WTC11 (cell line): ENCODE data around the gene GTPBP1.

Experiments used
- ATF1 ChIP-seq: sonication (generic); formaldehyde crosslinking; IDR thresholded peaks from 2 replicates; pipeline ENCODE4 v1.8.1; 2023; ENCODE audit warnings: mild to moderate bottlenecking, moderate library complexity, missing genetic modification reagents
- ATF2 ChIP-seq: sonication (generic); formaldehyde crosslinking; IDR thresholded peaks from 2 replicates; pipeline ENCODE4 v1.8.1; 2022; ENCODE audit warnings: low read depth, missing genetic modification reagents, borderline replicate concordance
- ELF4 ChIP-seq: sonication (generic); formaldehyde crosslinking; IDR thresholded peaks from 2 replicates; pipeline ENCODE4 v1.8.1; 2022; ENCODE audit warnings: low read depth, mild to moderate bottlenecking, moderate library complexity, missing genetic modification reagents
- MYBL2 ChIP-seq: sonication (generic); formaldehyde crosslinking; IDR thresholded peaks from 2 replicates; pipeline ENCODE4 v1.8.1; 2023; ENCODE audit warnings: mild to moderate bottlenecking, moderate library complexity, missing genetic modification reagents
- NR1H2 ChIP-seq: sonication (generic); formaldehyde crosslinking; IDR thresholded peaks from 2 replicates; pipeline ENCODE4 v1.9.0; 2021; ENCODE audit warnings: mild to moderate bottlenecking, moderate library complexity, missing genetic modification reagents
- TCF7 ChIP-seq: sonication (generic); formaldehyde crosslinking; IDR thresholded peaks from 2 replicates; pipeline ENCODE4 v1.8.0; 2022; ENCODE audit warnings: mild to moderate bottlenecking, low read depth, missing genetic modification reagents, moderate library complexity
- USF1 ChIP-seq: sonication (generic); formaldehyde crosslinking; IDR thresholded peaks from 2 replicates; pipeline ENCODE4 v1.8.0; 2022; ENCODE audit warnings: mild to moderate bottlenecking, missing genetic modification reagents
- ZBTB21 ChIP-seq: sonication (generic); formaldehyde crosslinking; IDR thresholded peaks from 2 replicates; pipeline ENCODE4 v1.8.1; 2023; ENCODE audit warnings: mild to moderate bottlenecking, missing genetic modification reagents, borderline replicate concordance
- TF ChIP-seq, protein P1 (sequence below): fragments of 200-600 bp; IDR thresholded peaks from 2 replicates; pipeline ENCODE4 v1.8.0; 2022; ENCODE audit warnings: antibody characterized with exemption
- TF ChIP-seq, protein P2 (sequence below): sonication (generic); formaldehyde crosslinking; IDR thresholded peaks from 2 replicates; pipeline ENCODE4 v1.8.1; 2022; ENCODE audit warnings: low read depth, mild to moderate bottlenecking, moderate library complexity, missing genetic modification reagents, borderline replicate concordance
- TF ChIP-seq, protein P3 (sequence below): sonication (generic); formaldehyde crosslinking; IDR thresholded peaks from 2 replicates; pipeline ENCODE4 v1.8.1; 2023; ENCODE audit warnings: mild to moderate bottlenecking, missing genetic modification reagents, borderline replicate concordance

DNA sequence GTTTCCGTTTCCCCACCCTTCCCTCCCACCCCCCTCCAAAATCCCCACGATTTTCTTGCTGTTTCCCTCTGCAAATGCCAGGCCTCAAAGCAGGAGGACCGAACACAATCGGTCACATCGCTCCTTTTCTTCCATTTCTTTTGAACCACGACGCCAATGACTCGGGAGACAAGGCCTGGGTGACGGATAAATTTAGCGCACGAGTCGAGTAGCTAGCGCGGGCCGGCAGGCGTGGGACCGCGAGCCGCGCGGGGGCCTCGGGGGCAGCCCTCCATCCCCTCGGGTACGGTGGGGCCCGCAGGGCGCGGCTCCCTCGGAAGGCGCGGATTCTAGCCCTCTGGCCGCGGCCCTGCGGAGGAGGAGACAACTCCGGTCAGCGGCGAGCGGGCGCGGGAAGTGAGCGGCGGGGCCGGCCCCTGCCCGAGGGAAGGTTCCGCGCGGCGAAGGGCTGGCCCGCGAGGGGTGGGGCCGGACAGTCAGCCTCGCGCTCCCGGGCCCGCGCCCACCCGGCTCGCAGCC is 5.4 kb upstream of the GTPBP1 start:
- TF ChIP-seq, protein P1, sequence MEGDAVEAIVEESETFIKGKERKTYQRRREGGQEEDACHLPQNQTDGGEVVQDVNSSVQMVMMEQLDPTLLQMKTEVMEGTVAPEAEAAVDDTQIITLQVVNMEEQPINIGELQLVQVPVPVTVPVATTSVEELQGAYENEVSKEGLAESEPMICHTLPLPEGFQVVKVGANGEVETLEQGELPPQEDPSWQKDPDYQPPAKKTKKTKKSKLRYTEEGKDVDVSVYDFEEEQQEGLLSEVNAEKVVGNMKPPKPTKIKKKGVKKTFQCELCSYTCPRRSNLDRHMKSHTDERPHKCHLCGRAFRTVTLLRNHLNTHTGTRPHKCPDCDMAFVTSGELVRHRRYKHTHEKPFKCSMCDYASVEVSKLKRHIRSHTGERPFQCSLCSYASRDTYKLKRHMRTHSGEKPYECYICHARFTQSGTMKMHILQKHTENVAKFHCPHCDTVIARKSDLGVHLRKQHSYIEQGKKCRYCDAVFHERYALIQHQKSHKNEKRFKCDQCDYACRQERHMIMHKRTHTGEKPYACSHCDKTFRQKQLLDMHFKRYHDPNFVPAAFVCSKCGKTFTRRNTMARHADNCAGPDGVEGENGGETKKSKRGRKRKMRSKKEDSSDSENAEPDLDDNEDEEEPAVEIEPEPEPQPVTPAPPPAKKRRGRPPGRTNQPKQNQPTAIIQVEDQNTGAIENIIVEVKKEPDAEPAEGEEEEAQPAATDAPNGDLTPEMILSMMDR, result no peak
- TF ChIP-seq, protein P2, sequence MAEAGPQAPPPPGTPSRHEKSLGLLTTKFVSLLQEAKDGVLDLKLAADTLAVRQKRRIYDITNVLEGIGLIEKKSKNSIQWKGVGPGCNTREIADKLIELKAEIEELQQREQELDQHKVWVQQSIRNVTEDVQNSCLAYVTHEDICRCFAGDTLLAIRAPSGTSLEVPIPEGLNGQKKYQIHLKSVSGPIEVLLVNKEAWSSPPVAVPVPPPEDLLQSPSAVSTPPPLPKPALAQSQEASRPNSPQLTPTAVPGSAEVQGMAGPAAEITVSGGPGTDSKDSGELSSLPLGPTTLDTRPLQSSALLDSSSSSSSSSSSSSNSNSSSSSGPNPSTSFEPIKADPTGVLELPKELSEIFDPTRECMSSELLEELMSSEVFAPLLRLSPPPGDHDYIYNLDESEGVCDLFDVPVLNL, result no peak; the same call in 1 of the 2 replicates
- TF ChIP-seq ZBTB21, result no peak
- TF ChIP-seq, protein P3, sequence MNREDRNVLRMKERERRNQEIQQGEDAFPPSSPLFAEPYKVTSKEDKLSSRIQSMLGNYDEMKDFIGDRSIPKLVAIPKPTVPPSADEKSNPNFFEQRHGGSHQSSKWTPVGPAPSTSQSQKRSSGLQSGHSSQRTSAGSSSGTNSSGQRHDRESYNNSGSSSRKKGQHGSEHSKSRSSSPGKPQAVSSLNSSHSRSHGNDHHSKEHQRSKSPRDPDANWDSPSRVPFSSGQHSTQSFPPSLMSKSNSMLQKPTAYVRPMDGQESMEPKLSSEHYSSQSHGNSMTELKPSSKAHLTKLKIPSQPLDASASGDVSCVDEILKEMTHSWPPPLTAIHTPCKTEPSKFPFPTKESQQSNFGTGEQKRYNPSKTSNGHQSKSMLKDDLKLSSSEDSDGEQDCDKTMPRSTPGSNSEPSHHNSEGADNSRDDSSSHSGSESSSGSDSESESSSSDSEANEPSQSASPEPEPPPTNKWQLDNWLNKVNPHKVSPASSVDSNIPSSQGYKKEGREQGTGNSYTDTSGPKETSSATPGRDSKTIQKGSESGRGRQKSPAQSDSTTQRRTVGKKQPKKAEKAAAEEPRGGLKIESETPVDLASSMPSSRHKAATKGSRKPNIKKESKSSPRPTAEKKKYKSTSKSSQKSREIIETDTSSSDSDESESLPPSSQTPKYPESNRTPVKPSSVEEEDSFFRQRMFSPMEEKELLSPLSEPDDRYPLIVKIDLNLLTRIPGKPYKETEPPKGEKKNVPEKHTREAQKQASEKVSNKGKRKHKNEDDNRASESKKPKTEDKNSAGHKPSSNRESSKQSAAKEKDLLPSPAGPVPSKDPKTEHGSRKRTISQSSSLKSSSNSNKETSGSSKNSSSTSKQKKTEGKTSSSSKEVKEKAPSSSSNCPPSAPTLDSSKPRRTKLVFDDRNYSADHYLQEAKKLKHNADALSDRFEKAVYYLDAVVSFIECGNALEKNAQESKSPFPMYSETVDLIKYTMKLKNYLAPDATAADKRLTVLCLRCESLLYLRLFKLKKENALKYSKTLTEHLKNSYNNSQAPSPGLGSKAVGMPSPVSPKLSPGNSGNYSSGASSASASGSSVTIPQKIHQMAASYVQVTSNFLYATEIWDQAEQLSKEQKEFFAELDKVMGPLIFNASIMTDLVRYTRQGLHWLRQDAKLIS (CRISPR knock-in tag), result no peak
- no peak for TF ChIP-seq MYBL2 (CRISPR knock-in tag)
- TF ChIP-seq ATF2 (CRISPR knock-in tag), result no peak
- TF ChIP-seq ATF1 (CRISPR knock-in tag), result no peak
- TF ChIP-seq TCF7 (CRISPR knock-in tag), result no peak
- no peak for TF ChIP-seq NR1H2 (CRISPR knock-in tag)
- no peak for TF ChIP-seq USF1 (CRISPR knock-in tag)
- TF ChIP-seq ELF4 (CRISPR knock-in tag), result no peak
